Heart left ventricle (tissue), 13 donors: Measurements from ENCODE around the gene SAMD10.

ENCODE experiments used
- POLR2A ChIP-seq, 2 donors: fragments of 450-650 bp; IDR thresholded peaks; one replicate each; pipeline ENCODE4 v1.6.1; 2017; ENCODE audit warnings: antibody characterized with exemption in 2 of 2, mild to moderate bottlenecking in 2 of 2, moderate library complexity in 2 of 2
- TF ChIP-seq, protein P1 (sequence below), 12 donors: fragments of 200-600 bp; sonication (generic) in 4 of 12; IDR thresholded peaks; one replicate each; pipeline versions ENCODE4 v1.5.0 to v1.8.0; 2018 to 2022; ENCODE audit warnings: antibody characterized with exemption in 12 of 12, mild to moderate bottlenecking in 5 of 12
- donor health status: ischemic (EF 13 %, LVEDD 7.1; RV severe dilation, severe dysfunction).
- donor health status: DM: no; HTN: yes; CAD: no.
- donor health status: DM: no; HTN: no; CAD: no.
- donor health status: ischemic (EF 25% LVEDD 6.9; RV normal size, moderate dysfunction).
- donor health status: ischemic (EF 25% LVEDD 5.7; RV mildly dilated, moderate dysfunction).
- donor health status: ischemic (EF 35%, LVEDD 5.7; RV mildly dilated, moderate dysfunction).
- donor health status: nonischemic (EF 11% LVEDD 7.7; RV severe dilation, severe dysfunction).
- donor health status: DM: yes; HTN: yes; CAD: no.
- donor health status: PGD.
- donor health status: ischemic (EF 29% LVEDD 5.4; RV normal size, mild dysfunction).
- donor health status: nonischemic (EF 23%, LVEDD 6.1; RV moderate dilation, normal function).

DNA sequence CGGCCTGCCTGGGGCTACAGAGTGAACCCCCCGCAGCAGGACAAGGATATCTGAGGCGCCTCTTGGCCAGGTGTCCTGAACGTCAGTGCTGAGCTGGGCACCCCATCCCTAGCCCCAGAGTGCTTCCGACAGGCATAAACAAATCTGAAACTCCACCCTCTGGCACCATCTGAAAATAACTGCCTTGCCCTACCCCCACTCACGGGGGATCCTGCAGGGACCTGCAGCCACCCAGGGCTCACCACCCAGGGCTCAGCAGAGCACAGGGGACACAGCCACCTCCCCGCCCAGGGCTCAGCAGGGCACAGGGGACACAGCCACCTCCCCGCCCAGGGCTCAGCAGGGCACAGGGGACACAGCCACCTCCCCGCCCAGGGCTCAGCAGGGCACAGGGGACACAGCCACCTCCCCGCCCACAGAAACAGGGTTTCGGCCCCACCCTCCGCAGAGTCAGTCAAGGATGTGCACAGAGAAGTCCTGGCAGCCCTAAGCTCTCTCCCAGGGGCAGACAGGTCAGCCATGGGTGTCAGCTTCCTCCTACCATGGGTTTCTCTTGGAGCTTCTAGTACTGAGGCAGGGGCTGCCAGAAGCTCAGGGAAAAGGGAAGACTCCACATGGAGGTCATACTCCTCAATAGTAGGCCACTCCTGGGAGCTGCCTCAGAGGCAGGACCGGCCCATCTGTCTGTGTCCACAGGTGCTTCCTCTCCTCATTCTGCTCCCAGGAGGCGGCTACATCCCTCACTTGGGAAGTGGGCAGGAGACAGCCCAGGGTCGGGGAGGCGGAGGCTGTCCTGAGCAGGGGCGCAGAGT lies 27.8 kb downstream of the SAMD10 start:
- TF ChIP-seq, protein P1, sequence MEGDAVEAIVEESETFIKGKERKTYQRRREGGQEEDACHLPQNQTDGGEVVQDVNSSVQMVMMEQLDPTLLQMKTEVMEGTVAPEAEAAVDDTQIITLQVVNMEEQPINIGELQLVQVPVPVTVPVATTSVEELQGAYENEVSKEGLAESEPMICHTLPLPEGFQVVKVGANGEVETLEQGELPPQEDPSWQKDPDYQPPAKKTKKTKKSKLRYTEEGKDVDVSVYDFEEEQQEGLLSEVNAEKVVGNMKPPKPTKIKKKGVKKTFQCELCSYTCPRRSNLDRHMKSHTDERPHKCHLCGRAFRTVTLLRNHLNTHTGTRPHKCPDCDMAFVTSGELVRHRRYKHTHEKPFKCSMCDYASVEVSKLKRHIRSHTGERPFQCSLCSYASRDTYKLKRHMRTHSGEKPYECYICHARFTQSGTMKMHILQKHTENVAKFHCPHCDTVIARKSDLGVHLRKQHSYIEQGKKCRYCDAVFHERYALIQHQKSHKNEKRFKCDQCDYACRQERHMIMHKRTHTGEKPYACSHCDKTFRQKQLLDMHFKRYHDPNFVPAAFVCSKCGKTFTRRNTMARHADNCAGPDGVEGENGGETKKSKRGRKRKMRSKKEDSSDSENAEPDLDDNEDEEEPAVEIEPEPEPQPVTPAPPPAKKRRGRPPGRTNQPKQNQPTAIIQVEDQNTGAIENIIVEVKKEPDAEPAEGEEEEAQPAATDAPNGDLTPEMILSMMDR (IDR thresholded peaks at IDR 0.05) = no peak
- TF ChIP-seq POLR2A (IDR thresholded peaks at IDR 0.05) = no peak
